GM10266 (cell line): ENCODE data around the gene BMP5.

ENCODE experiments used
- DNase-seq: peaks from one replicate; pipeline ENCODE4 v3.0.0; 2012; ENCODE audit errors: extremely low spot score
- TF ChIP-seq, protein P1 (sequence below): IDR thresholded peaks from 2 replicates; pipeline ENCODE4 v1.5.1; 2012; ENCODE audit warnings: mild to moderate bottlenecking, low read depth; ENCODE audit not compliant: control insufficient read depth, insufficient read depth; ENCODE audit errors: missing control alignments

The BMP5 gene

DNA sequence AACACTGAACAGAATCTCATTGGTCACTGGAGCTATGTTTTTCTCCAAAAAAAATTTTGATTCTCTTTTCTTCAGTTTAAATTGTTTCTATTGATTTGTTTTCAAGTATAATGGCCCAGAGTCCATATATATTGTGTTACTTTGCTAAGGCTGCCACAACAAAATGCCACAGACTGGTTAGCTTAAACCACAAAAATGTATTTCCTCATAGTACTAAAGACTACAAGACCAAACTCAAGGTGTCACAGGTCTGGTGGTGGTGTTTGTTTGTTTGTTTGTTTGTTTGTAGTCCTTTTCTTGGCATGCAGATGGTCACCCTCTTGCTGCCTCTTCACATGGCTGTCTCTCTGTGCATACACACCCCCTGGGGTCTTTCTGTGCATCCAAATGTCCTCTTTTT, 34.0 kb downstream of the BMP5 start:
- TF ChIP-seq, protein P1, sequence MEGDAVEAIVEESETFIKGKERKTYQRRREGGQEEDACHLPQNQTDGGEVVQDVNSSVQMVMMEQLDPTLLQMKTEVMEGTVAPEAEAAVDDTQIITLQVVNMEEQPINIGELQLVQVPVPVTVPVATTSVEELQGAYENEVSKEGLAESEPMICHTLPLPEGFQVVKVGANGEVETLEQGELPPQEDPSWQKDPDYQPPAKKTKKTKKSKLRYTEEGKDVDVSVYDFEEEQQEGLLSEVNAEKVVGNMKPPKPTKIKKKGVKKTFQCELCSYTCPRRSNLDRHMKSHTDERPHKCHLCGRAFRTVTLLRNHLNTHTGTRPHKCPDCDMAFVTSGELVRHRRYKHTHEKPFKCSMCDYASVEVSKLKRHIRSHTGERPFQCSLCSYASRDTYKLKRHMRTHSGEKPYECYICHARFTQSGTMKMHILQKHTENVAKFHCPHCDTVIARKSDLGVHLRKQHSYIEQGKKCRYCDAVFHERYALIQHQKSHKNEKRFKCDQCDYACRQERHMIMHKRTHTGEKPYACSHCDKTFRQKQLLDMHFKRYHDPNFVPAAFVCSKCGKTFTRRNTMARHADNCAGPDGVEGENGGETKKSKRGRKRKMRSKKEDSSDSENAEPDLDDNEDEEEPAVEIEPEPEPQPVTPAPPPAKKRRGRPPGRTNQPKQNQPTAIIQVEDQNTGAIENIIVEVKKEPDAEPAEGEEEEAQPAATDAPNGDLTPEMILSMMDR: no peak
- no peak for DNase-seq

DNA sequence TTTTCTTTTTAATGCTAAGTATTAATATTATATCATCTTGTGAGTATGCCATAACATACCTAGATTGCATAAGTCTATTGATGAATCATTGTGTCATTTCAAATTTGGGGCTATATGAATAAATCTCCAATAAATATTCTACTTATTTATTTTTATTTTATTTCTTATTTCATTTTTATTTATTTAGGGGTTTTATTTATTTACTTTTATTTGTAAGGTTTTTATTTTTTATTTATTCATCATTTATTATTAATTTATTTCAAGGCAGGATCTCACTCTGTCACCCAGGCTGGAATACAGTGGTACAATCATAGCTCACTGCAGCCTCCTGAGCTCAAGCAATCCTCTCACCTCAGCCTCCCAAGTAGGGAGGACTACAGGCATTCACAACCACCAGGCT, 36.3 kb downstream of the BMP5 start:
- TF ChIP-seq, protein P1: no peak
- DNase-seq: no peak

DNA sequence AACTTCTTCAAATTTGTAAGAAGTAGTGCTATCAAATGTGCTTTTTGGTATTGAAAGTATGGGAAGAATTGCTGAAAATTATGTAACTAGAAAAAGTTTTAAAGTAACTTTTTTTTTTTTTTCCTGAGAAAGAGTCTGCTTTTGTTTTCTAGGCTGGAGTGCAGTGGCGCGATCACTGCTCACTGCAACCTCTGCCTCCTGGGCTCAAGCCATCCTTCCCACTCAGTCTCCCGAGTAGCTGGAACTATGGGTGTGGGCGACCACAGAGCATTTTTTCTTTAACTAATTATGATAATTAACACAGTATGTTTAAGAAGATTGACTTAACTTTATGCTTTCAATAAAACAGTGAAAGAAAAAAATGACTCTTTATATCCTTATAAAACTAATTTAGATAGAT, 38.4 kb downstream of the BMP5 start:
- TF ChIP-seq, protein P1: no peak
- no peak for DNase-seq

DNA sequence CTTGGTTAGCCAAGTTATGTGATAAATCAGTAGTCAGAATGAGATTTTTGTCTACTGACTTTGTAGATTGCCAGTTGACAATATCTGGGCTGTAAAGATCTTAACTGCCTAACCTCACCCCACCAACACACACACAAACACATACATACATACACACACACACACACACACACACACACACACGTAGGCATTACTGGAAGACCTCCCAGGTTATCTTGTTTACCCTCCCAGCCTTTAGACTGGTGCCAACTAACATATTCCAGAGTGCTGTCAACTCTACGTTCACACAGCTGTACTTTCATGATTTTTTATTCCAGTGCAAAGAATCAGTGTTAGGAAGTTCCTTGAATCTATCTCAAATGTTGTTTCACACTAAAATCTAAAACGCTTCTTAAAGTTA, 38.9 kb downstream of the BMP5 start:
- TF ChIP-seq, protein P1: no peak
- no peak for DNase-seq

DNA sequence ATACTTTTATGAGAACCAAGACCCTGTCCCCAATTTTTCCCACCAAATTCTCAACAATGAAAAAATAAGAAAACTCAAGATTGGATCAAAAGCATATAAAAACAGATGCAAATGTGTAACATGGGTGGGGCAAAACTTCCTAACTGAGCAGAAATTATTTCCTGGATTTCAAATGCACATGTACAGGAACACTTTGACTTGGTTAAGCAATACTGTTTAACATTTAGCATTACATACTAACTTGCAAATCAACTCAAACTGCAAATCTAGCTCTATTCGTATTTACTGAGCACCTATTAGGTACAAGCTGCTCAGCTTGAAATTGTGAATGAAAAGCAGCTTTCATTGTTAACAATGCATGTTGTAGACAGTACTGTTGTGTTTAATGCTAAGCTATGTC, 40.2 kb downstream of the BMP5 start:
- TF ChIP-seq, protein P1: no peak
- no peak for DNase-seq

GRCh38 chr6:55833284-55833683, 42.1 kb downstream of the BMP5 start:
- no peak for DNase-seq
- TF ChIP-seq, protein P1: no peak

DNA sequence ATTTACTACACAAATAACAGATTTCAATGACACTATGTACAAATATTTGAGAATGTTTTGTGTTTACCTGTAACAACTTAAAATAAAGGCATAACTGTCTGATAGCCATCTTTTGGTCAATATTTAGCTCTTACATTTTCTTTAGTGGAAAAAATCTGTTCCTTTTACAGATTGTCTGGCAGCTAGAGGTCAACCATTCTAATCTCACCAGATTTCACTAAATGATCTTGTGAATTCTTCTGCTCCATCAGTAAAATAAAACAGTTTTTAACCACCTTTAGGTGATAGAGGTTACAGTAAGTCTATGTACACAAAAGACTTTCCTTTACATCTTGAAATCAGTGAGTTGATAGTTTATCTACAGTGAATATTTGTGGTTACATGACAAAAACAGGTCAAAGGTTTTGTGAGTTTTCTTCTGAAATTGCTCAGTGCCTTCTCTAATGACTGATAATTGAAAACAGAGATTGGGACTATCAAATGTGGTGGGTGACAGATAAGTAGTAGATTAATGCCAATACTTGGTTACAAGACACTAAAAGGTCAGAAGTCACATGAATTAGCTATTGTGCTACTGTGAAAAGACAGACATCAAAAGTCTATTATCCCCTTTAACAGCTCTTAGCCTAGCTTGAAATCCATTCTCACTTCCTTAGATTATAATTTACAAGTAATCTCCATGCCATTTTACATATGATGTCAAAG, 47.4 kb downstream of the BMP5 start:
- DNase-seq: no peak
- TF ChIP-seq, protein P1: no peak
